ENCODE data around the gene OSTN.
"Not testable (repeated sequence)": the region's sequence is repeated elsewhere in the genome, so short reads cannot be mapped to it uniquely, and the experiment has no call there.

Gene OSTN

DNA sequence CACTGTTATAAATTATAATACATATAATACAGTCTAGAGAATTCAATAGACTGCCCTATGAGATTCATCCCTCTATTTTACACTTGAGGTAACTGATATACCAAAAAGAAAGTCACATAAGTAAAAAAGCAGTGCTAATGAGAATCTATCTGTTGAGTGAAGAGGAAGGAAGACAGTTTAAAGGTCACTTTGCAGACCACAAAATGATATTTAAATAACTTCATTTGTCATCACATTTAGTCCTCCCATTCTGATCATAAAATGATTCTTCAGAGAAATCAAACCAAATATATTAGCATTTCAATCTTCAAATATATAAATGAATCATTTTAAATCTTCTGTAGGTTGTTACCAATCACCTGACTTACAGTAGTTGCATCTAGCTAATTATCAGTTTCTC is 69.7 kb downstream of the OSTN start:
- no peak for DNase-seq

DNA sequence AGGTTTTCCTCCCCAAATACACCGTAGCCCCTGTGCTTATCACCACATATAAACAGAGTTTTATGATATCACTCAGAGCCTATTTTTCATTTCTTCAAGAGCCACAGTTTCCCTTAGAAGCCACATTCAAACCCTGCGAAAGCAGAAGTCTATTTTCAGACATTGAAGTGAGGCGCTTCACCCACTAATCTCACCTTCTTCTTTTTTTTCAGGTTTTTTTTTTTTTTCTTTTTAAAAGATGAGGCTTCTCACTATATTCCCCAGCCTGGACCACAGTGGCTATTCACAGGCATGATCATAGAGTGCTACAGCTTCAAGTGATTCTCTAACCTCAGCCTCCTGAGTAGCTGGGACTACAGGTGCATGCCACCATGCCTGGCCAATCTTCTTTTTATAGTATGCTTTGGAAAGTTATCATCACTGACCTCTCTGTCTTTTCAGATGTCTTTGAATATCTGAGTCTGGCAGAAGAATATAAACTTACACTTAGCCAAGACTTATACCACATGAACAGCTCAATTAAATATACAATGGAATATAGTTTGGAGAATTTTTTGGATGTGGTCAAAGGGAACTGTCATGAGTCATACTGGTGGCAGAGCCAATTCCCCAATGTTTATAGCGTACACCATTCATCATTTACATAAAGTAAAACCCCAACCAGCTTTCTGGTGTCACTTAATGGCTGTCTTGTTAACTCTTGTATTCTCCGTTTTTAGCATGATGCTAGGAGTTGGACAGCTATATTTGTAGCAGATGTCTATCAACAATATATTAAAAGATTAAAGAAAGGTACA is 70.4 kb downstream of the OSTN start:
- DNase-seq: no peak

DNA sequence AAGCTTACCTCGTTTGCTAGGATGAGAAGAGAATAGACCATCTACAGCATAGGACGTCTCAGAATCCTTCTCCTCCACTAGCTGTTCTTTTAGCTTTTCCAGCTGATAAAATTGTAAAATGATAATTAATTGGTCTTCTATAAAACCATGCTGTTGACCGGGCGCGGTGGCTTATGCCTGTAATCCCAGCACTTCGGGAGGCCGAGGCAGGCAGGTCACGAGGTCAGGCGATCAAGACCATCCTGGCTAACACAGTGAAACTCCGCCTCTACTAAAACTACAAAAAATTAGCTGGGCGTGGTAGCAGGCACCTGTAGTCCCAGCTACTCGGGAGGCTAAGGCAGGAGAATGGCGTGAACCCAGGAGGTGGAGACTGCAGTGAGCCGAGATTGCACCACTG is 76.2 kb downstream of the OSTN start:
- not testable (repeated sequence) for DNase-seq

- no peak for DNase-seq
Measured at GRCh38 chr3:191275751-191276150, 76.7 kb downstream of the OSTN start.

GRCh38 chr3:191280111-191280510 is 81.1 kb downstream of the OSTN start:
- DNase-seq: no peak

DNA sequence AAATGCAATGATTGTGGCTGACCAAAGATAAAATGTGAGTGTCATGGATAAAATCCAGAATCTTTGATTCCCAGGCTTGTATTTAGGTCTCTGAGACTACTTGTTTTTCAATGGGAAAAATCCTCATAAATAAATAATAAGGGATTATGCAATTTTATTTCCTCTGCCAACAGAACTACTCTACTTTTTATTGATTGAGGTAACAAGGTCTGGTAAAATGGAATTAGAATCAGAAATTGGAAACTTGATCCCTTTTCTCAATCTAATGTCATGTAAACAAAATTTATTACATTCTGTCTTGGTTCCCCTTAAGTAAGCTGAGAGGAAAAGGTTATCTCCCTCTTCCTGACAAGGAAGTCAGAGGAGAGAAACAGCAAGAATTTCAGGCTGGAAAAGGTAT is 81.8 kb downstream of the OSTN start:
- no peak for DNase-seq

DNA sequence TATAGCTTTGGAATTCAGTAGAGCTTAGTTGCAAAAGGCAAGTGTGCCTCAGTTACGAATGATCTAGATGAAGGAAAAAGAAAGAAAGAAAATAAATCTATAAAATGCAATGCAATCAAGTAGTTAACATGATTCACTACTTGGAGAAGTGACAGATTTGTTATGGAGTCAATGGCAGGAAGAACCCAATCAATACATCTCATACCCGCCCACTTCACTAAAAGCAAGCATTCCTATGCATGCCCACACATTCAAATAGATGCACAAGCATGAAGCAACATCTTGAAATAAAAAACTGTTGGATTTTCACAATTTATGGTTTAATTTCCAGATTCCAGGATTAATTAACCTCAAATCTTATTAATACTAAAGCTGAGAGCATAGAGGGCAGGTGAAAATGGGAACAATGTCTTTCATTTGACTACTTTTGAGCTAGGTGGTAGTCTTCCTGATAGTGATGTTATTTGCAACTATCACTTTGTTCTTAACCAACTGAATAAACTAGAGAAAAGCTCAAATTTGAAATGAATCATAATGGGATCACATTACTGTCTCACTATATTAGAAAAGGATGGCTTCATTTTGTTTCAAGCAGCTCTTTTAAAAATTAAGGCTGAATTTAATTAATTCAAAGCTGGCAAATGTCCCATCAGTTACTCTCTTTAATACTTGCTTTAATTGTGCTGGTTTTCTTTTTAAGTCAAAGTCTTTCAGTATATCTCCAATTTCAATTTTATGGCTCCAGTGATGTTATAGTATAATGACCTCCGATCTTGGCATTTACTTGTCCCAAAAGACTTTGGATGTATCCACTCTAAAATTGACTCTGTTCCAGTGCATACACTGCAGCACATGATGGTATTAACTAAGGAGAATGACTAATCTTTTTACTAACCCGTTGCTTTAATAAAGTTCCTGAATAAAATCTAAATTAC is 83.5 kb downstream of the OSTN start:
- DNase-seq: no peak

DNA sequence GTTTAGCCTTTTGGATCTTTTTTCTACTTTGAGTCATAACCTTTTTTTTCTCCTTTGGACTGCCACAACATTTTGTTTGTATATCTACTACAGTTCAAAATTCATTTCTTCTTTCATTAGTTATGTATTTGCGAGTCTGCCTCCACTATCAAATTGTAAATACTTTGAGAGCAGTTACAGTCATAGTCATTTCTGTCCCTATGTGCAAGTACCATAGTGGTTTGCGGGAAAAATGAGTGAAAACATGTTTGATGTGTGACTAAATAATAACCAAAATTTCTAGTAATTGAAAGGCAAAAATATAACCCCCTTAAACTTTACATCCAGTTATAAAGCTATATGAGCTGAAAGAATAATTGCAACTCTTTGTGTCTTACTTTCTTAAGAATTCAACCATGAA is 84.4 kb downstream of the OSTN start:
- DNase-seq: peak in 1 of 5 experiments; percentile 53

DNA sequence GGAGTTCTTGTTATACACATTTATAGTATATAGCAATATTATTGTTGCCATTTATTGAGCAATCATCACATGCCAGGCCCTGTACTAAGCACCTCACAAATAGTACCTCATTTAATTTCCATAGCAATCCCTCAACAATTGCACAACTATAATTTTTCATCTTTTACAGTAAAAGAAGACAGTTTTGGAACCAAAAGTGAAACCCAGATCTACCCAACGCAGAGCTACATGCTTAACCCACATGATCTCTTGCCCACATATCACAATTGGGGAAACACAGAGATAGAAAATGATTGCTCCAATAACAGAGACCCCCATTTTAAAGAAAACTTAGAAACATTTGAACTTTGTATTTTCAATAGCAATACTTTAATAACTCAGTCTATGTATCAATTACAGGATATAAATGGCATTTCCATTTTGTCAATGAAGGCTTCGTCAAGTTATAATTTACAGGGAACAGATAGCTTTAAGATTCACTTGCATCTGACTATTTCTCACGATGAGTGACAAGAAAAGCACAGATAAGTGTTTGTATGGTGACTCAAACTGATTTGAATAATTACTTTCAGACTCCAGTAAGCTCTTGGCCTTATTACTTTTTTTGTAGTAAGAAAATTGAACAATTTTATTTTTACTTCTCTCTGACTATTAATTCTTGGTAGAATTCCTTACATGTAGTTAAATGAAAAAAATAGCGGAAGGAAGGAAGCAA is 91.4 kb downstream of the OSTN start:
- DNase-seq: peak in 1 of 5 experiments; percentile 43

- no peak for DNase-seq
Measured at GRCh38 chr3:191292243-191293015, 93.4 kb downstream of the OSTN start.

DNA sequence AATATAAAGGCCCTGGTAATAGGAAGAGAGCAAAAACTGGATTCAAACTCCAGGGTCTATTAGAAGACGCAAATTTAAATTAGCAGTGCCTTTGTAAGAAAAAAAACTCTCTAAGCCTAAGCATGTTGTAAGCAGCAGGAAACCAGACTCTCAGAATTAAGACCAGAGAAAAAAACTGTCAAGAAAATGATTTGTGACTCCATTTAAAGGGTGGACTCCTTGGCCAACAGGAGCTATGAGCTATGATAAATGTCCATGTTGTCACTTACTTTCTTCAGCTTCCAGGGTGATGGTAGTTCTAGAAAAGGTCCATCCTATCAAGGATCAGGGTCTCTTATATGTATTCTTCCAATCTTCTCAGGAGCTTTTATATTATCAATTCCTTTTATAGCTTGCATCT is 95.2 kb downstream of the OSTN start:
- no peak for DNase-seq

GRCh38 chr3:191296041-191296541 is 97.0 kb downstream of the OSTN start:
- peak in 1 of 5 experiments; percentile 44 for DNase-seq

- no peak for DNase-seq
Measured at GRCh38 chr3:191298846-191299245, 99.8 kb downstream of the OSTN start.

- DNase-seq: no peak
Measured at GRCh38 chr3:191300422-191300821, 101.4 kb downstream of the OSTN start.

GRCh38 chr3:191301017-191301416 is 102.0 kb downstream of the OSTN start:
- no peak for DNase-seq

GRCh38 chr3:191301782-191302411 is 102.9 kb downstream of the OSTN start:
- DNase-seq: no peak

- DNase-seq: no peak
Measured at GRCh38 chr3:191302451-191302850, 103.4 kb downstream of the OSTN start.

- DNase-seq: no peak
Measured at GRCh38 chr3:191303596-191303995, 104.6 kb downstream of the OSTN start.

- no peak for DNase-seq
Measured at GRCh38 chr3:191306428-191306827, 107.4 kb downstream of the OSTN start.

GRCh38 chr3:191307341-191307740 is 108.3 kb downstream of the OSTN start:
- DNase-seq: no peak

- no peak for DNase-seq
Measured at GRCh38 chr3:191313296-191313695, 114.3 kb downstream of the OSTN start.

Data from T-helper 2 cell (primary cell).